H1 (cell line): ENCODE data around the gene MRFAP1. TPM values are rescaled to one million over a fixed set of nuclear protein-coding genes. Genes with fewer than 3 reads are reported as not detected.

Experiments used
- CTCF ChIA-PET: fragments of 300-600 bp; sonication (Branson Sonifier 250); formaldehyde crosslinking; loops from one replicate; lab custom pipeline; 2021; ENCODE audit not compliant: partially characterized antibody; lab: Charles Lee
- POLR2A ChIA-PET: fragments of 300-600 bp; sonication (Branson Sonifier 250); formaldehyde crosslinking; loops from one replicate; lab custom pipeline; 2021; ENCODE audit warnings: inconsistent platforms; ENCODE audit not compliant: partially characterized antibody; lab: Charles Lee
- DNase-seq, 2 experiments: peaks; one replicate each; pipeline versions ENCODE4 v3.0.0 to v3.0.0-alpha.2; 2010 to 2022; ENCODE audit warnings: low spot score in 2 of 2, low read depth in 1 of 2, mixed read lengths in 1 of 2
- FAIRE-seq: peaks from 2 replicates; lab custom pipeline; 2011; peaks lifted over from hg19 to GRCh38; lab: Jason Lieb, UNC
- H2AFZ ChIP-seq: 2 replicates; pipeline ENCODE4 v1.8.1; 2012; ENCODE audit warnings: low read length, inconsistent platforms
- H2AK5ac ChIP-seq: 2 replicates; pipeline ENCODE4 v1.6.1; 2013; ENCODE audit warnings: low read depth, low read length
- H2BK120ac ChIP-seq: replicated peaks from 2 replicates; pipeline ENCODE3; 2013; ENCODE audit warnings: low read depth, low read length, inconsistent platforms
- H2BK12ac ChIP-seq: 2 replicates; pipeline ENCODE4 v1.6.1; 2013; ENCODE audit warnings: low read depth, low read length
- H2BK15ac ChIP-seq: 2 replicates; pipeline ENCODE4 v1.6.1; 2013; ENCODE audit warnings: low read length
- H2BK20ac ChIP-seq: 2 replicates; pipeline ENCODE4 v1.6.1; 2013; ENCODE audit warnings: low read length
- H2BK5ac ChIP-seq: 2 replicates; pipeline ENCODE4 v1.6.1; 2013; ENCODE audit warnings: low read depth, low read length
- H3K14ac ChIP-seq: 2 replicates; pipeline ENCODE4 v1.6.1; 2013; ENCODE audit warnings: inconsistent platforms; ENCODE audit not compliant: insufficient read length
- H3K18ac ChIP-seq: 2 replicates; pipeline ENCODE4 v1.6.1; 2013; ENCODE audit warnings: low read length; ENCODE audit errors: extremely low read depth
- H3K23ac ChIP-seq: 2 replicates; pipeline ENCODE4 v1.6.1; 2013; ENCODE audit warnings: inconsistent platforms; ENCODE audit not compliant: insufficient read length
- H3K23me2 ChIP-seq: 2 replicates; pipeline ENCODE4 v1.6.1; 2013; ENCODE audit warnings: low read depth, low read length
- H3K27ac ChIP-seq: 2 replicates; pipeline ENCODE4 v1.6.1; 2011; ENCODE audit warnings: low read depth, low read length, inconsistent platforms
- H3K27me3 ChIP-seq, 4 experiments: replicated peaks in 1 of 4; 1 replicate in 1 of 4; 2 replicates in 3 of 4; pipeline versions ENCODE4 v1.6.1 to v1.8.1; 2011 to 2013; ENCODE audit warnings: low read length in 3 of 4, mild to moderate bottlenecking in 3 of 4, inconsistent platforms in 2 of 4, mixed read lengths in 2 of 4, moderate library complexity in 1 of 4; ENCODE audit not compliant: control insufficient read depth in 3 of 4, insufficient read depth in 3 of 4; ENCODE audit errors: extremely low read depth in 1 of 4
- H3K36me3 ChIP-seq, 4 experiments: 2 replicates each; pipeline versions ENCODE4 v1.6.1 to v1.8.1; 2011 to 2013; ENCODE audit warnings: mild to moderate bottlenecking in 4 of 4, low read length in 3 of 4, moderate library complexity in 2 of 4, control low read depth in 1 of 4, inconsistent platforms in 1 of 4; ENCODE audit not compliant: insufficient read depth in 4 of 4, control insufficient read depth in 2 of 4
- H3K4ac ChIP-seq: replicated peaks from 2 replicates; pipeline ENCODE3; 2013; ENCODE audit warnings: low read length, low read depth, mixed read lengths, inconsistent platforms; ENCODE audit not compliant: insufficient read length
- H3K4me1 ChIP-seq, 4 experiments: replicated peaks in 1 of 4; 1 replicate in 1 of 4; 2 replicates in 3 of 4; pipeline versions ENCODE4 v1.6.1 to v1.8.1; 2011 to 2013; ENCODE audit warnings: low read length in 3 of 4, inconsistent platforms in 2 of 4, mixed read lengths in 1 of 4; ENCODE audit not compliant: insufficient read depth in 4 of 4, control insufficient read depth in 3 of 4
- H3K4me2 ChIP-seq, 2 experiments: 2 replicates each; pipeline versions ENCODE4 v1.6.1 to v1.8.1; 2011 to 2013; ENCODE audit warnings: low read depth in 2 of 2, low read length in 2 of 2, control low read depth in 1 of 2, inconsistent platforms in 1 of 2, mild to moderate bottlenecking in 1 of 2; ENCODE audit not compliant: insufficient read depth in 1 of 2
- H3K4me3 ChIP-seq, 4 experiments: fragments of 200-600, 300-600 bp in 1 of 4; sonication (generic), shearing (Covaris generic), sonication (Bioruptor Twin) in 1 of 4; 2 replicates each; pipeline versions ENCODE4 v1.5.1 to v1.8.1; 2011 to 2016; ENCODE audit warnings: low read length in 4 of 4, low read depth in 3 of 4, control low read depth in 2 of 4, inconsistent platforms in 2 of 4, mild to moderate bottlenecking in 2 of 4, mixed read lengths in 1 of 4, moderate library complexity in 1 of 4; ENCODE audit not compliant: insufficient read depth in 2 of 4; ENCODE audit errors: extremely low read depth in 1 of 4
- H3K56ac ChIP-seq: replicated peaks from 2 replicates; pipeline ENCODE3; 2013; ENCODE audit warnings: low read depth, mild to moderate bottlenecking, mixed read lengths, low read length, inconsistent platforms; ENCODE audit not compliant: insufficient read length
- H3K79me1 ChIP-seq: 2 replicates; pipeline ENCODE4 v1.6.1; 2013; ENCODE audit warnings: low read depth, low read length, control low read depth
- H3K79me2 ChIP-seq, 2 experiments: 2 replicates each; pipeline versions ENCODE4 v1.6.1 to v1.8.1; 2012 to 2013; ENCODE audit warnings: low read length in 2 of 2, mild to moderate bottlenecking in 2 of 2, inconsistent platforms in 1 of 2; ENCODE audit not compliant: insufficient read depth in 2 of 2, control insufficient read depth in 1 of 2
- H3K9ac ChIP-seq, 4 experiments: replicated peaks in 1 of 4; 1 replicate in 1 of 4; 2 replicates in 3 of 4; pipeline versions ENCODE4 v1.6.1 to v1.8.1; 2011 to 2013; ENCODE audit warnings: low read depth in 3 of 4, low read length in 3 of 4, control low read depth in 2 of 4, mild to moderate bottlenecking in 2 of 4, moderate library complexity in 2 of 4, inconsistent platforms in 1 of 4; ENCODE audit errors: extremely low read depth in 1 of 4
- H3K9me3 ChIP-seq, 2 experiments: 2 replicates each; pipeline versions ENCODE4 v1.6.1 to v1.8.1; 2012 to 2013; ENCODE audit warnings: mild to moderate bottlenecking in 2 of 2, moderate library complexity in 2 of 2, control low read depth in 1 of 2, inconsistent platforms in 1 of 2, low read depth in 1 of 2, low read length in 1 of 2, mixed read lengths in 1 of 2; ENCODE audit not compliant: insufficient read depth in 2 of 2
- H4K20me1 ChIP-seq, 2 experiments: replicated peaks in 1 of 2; 2 replicates each; pipeline versions ENCODE3 to v1.8.1; 2011 to 2013; ENCODE audit warnings: inconsistent platforms in 2 of 2, low read length in 2 of 2, mild to moderate bottlenecking in 1 of 2; ENCODE audit not compliant: insufficient read depth in 2 of 2, control insufficient read depth in 1 of 2
- H4K5ac ChIP-seq: 2 replicates; pipeline ENCODE4 v1.6.1; 2013; ENCODE audit warnings: low read length, low read depth, mixed read lengths, inconsistent platforms; ENCODE audit not compliant: insufficient read length
- H4K8ac ChIP-seq: 2 replicates; pipeline ENCODE4 v1.8.0; 2013; ENCODE audit warnings: mild to moderate bottlenecking, moderate library complexity, low read length, inconsistent platforms; ENCODE audit not compliant: insufficient read depth; ENCODE audit errors: extremely low read depth
- H4K91ac ChIP-seq: replicated peaks from 2 replicates; pipeline ENCODE3; 2013; ENCODE audit warnings: low read length, mixed read lengths, inconsistent platforms; ENCODE audit not compliant: insufficient read length
- GTF2F1 ChIP-seq: IDR thresholded peaks from 2 replicates; pipeline ENCODE4 v1.6.1; 2012; ENCODE audit warnings: low read depth, low read length, improper control_type of control experiment, borderline replicate concordance
- PHF8 ChIP-seq: fragments of 200-600 bp; sonication (generic); conservative IDR thresholded peaks from 2 replicates; pipeline ENCODE4 v1.7.1; 2012; ENCODE audit warnings: low read depth, mild to moderate bottlenecking, inconsistent platforms, low read length, moderate library complexity
- SRF ChIP-seq: IDR thresholded peaks from 2 replicates; pipeline ENCODE4 v1.6.1; 2011; ENCODE audit warnings: mild to moderate bottlenecking, low read depth, low read length, moderate library complexity
- WGBS, 2 experiments: shearing (Covaris generic) in 1 of 2; methylation state at CpG; one replicate each; pipeline versions ENCODE4 v1.1.6 to v1.1.7; 2013 to 2015; ENCODE audit warnings: low lambda C conversion rate in 2 of 2, mixed read lengths in 2 of 2, inconsistent platforms in 1 of 2, low coverage in 1 of 2, missing lambda C conversion rate in 1 of 2; ENCODE audit not compliant: insufficient replicate concordance in 2 of 2, insufficient coverage in 1 of 2, insufficient read length in 1 of 2; ENCODE audit errors: extremely low coverage in 1 of 2, missing lambda C conversion rate in 1 of 2; 5-methylcytosine and 5-hydroxymethylcytosine counted together
- polyA plus RNA-seq, 7 experiments: library from polyadenylated mRNA; depleted of rRNA in 3 of 7; stranded (reverse) in 5 of 7; unstranded in 2 of 7; fragments of >200 nt in 5 of 7; fragments of 200-250 nt in 2 of 7; gene quantifications; 1 replicate in 5 of 7; 2 replicates in 1 of 7; 4 replicates in 1 of 7; pipeline versions ENCODE4 v1.2.1 to v1.2.3, GENCODE V29; 2011 to 2013; ENCODE audit warnings: missing spikeins in 2 of 7, mixed read lengths in 2 of 7
- total RNA-seq: library from RNA; stranded (reverse); fragmentation: NEBNext Ultra II Directional; extraction: Animal tissue kit (Norgen Biotek cat#: 25700); gene quantifications from 2 replicates; pipeline ENCODE4 v1.2.1, GENCODE V29; 2021

Gene MRFAP1
- total and polyA plus RNA-seq, 2 of the 8 experiments (the other 6 are each of a cell fraction or from before 2014, with no cell fraction given): 108 to 307 TPM

- Histone ChIP-seq H3K23me2 (no peaks in the 10 kb centered on the region), H3K27ac (no peak overlapping the region), H3K56ac (no peak overlapping the region), H3K4me1 (no peaks in the 10 kb centered on the region), H2BK15ac (no peak overlapping the region), H2AFZ (no peak overlapping the region), H3K9me3 (no peaks in the 10 kb centered on the region), H4K20me1 (peaks cover 0 to 3% of the 10 kb centered on the region in 2 experiments), H2BK120ac (no peak overlapping the region), H3K79me1 (no peaks in the 10 kb centered on the region), H3K9ac (no peak overlapping the region), H2BK5ac (no peak overlapping the region), H2BK12ac (no peak overlapping the region), H3K4me2 (no peak overlapping the region), H4K8ac (no peak overlapping the region), H4K5ac (no peak overlapping the region), H3K18ac (no peak overlapping the region), H3K79me2 (no peaks in the 10 kb centered on the region), H3K27me3 (no peaks in the 10 kb centered on the region), H3K4ac (no peak overlapping the region), H3K36me3 (no peaks in the 10 kb centered on the region), H2AK5ac (no peak overlapping the region), H3K4me3 (no peak overlapping the region), H2BK20ac (no peak overlapping the region), H3K23ac (no peak overlapping the region), H3K14ac (no peak overlapping the region), H4K91ac (no peak overlapping the region)
- DNase-seq (no peak), FAIRE-seq (no peak)
- 84% methylated on average over 11 of the region's 11 CpGs; no CpG with 5 or more reads in 1 of the 2 experiments for WGBS, 2 experiments
- ChIA-PET CTCF (interaction anchor here (0.7 to 1.6 kb wide), 6 partner anchors 11 to 76 kb away, joined by 3 to 6 read pairs (median 3); no protein-coding TSS in a partner anchor), POLR2A (interaction anchor here (0.8 kb wide), 1 partner anchor 8 kb away, joined by 3 read pairs; no protein-coding TSS in a partner anchor)
- TF ChIP-seq PHF8 (no peak), GTF2F1 (no peak), SRF (no peak)
These were observed 14.4 kb upstream of the MRFAP1 start for GRCh38 chr4:6626066-6626465.
